ENCODE data around the gene ADRA2C.

ADRA2C gene

DNA sequence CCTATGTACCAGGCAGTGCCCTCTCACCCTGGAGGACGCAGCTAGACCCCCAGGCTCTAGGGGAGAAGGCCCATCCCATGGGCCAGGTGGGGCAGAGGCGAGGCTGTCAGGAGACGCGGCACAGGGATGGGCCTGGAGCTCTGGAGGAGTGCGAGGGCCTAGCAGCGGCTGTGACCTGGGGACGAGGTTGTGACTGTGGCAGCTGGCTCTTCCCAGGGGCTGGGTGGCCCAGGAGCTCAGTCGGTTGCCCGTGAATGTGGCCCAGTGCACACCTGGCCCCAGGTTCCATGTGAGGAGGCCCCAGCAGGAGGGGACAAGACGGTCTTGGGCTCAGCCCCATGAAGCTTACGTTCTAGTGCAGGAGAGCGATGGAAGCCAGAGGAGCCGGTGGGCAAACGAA lies 31.0 kb upstream of the ADRA2C start:
- no peak for DNase-seq

- DNase-seq: no peak
These were observed 29.9 kb upstream of the ADRA2C start for GRCh38 chr4:3736290-3736689.

- no peak for DNase-seq
These were observed 29.4 kb upstream of the ADRA2C start for GRCh38 chr4:3736806-3737205.

- no peak for DNase-seq
These were observed 26.6 kb upstream of the ADRA2C start for GRCh38 chr4:3739577-3739976.

DNA sequence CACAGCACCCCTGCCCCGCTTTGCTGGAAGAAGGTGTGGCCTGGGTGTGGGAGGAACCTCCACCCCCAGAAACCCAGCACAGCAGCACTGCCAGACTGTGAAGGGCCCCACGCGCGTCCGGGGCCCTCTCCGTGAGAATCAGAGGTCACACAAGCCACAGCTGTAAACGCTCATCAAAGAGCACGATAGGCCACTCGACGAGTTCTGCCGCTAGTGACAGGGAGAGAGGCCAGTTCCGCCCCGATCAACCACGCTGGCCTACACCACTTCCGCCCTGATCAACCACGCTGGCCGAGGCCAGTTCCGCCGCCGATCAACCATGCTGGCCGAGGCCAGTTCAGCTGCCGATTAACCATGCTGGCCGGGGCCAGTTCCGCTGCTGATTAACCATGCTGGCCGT lies 25.9 kb upstream of the ADRA2C start:
- no peak for DNase-seq

- no peak for DNase-seq
These were observed 24.8 kb upstream of the ADRA2C start for GRCh38 chr4:3741217-3742011.

GRCh38 chr4:3742610-3743009 lies 23.6 kb upstream of the ADRA2C start:
- no peak for DNase-seq

- no peak for DNase-seq
These were observed 22.0 kb upstream of the ADRA2C start for GRCh38 chr4:3744232-3744631.

DNA sequence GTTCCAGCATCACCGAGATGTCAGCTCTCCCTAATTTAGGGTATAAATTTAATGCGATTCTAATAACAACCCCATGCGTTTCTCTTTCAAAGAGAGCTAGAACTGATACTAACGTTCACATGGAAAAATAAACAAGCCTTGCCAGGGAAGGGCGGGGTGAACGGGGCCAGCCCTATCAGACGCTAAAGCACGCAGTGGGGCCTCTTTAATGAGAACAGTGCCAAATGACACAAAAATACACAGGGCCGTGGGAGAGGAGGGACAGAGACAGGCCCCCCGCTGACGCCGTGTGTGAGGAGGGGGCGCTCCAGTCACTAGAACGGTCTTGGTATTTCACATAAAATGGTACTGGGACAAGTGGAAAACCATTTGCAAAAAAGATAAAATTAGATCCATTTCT lies 21.3 kb upstream of the ADRA2C start:
- no peak for DNase-seq

GRCh38 chr4:3745886-3746656 lies 20.1 kb upstream of the ADRA2C start:
- no peak for DNase-seq

GRCh38 chr4:3746701-3747580 lies 19.2 kb upstream of the ADRA2C start:
- DNase-seq: no peak

DNA sequence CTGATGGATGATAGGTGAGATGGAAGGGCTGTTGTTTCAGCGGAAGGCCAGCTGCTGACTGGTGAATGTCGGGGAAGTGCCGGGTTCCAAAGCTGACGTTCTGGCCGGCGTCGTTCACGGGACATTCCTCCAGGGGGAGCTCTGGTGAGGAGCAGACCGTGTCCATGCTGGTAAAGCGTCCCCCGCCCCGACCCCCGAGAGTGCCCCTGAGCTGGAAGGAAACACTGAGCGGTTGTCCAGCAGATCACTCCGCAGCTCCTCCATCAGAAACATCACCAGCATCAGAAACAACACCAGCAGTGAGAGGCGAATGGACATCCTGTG lies 18.6 kb upstream of the ADRA2C start:
- DNase-seq: no peak

DNA sequence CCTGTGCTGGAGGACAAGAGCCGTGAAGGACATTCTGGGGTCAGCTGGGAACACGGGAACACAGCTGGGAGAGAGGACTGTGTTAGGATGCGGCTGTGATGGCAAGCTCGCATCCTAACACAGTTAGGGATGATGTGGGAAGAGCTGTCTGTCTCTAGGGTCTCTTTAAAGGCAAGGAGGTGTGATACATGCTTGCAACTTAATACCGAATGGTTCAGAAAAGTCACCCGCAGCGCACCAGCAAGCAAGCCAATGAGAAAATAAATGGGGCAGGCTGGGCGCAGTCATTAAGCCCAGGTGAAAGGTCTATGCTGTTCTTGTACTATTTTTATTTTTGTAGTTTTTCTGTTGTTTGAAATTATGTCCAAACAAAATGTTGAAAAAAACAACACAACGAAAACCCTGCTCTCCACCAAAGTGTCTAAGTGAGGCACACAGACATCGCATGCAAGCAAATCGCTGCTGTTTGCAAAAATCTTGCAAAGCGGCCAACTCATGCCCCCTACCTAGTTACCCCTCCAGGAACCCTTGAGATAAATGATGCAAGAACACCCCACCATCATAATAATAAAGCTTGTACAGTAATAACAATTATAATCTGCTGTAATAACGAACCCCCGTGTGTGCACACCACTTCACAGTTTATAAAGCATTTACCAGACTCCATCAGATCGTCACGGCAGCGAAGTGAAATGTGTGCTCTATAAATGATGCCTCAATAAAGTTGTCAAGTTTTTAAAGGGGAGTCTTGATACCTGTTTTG lies 17.9 kb upstream of the ADRA2C start:
- DNase-seq: no peak

DNA sequence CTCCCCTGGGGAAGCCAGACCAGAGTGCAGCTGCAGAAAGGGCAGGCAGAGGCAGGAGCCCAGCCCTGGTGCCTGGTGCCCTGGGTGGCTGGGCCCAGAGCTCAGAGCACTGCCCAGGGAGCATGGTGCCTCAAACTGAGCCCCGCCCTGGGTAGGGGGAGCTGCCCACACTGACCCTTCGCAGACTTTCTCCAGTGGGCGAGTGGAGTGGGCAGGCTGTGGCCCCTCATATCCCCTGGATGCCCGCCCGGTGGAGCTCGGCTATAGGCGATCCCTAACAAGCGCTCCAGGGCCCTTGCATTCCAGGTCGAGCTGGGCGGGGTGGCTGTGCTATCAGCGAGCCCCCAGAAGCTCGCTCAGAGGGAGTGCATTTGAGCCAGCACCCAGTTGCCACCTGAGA lies 17.1 kb upstream of the ADRA2C start:
- no peak for DNase-seq

- no peak for DNase-seq
These were observed 15.9 kb upstream of the ADRA2C start for GRCh38 chr4:3750334-3750733.

DNA sequence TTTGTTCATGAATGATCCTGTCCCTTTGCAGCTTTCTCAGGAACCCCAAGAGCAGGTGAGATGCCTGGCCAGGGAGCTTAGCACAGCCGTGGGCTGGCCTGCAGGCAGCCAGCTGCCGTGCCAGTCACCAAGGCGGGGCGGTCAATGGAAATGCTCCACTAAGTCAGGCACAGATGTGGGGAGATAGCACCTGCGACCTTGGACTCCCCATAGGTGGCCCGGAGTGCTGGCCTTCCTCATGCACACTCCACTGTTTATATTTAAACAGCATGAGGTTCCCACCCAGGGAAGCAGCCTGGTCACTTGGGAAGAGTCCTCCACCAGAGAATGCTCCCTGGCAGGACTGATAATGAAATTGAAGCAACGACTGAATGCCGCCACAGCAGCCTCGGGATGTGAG lies 14.2 kb upstream of the ADRA2C start:
- DNase-seq: no peak

GRCh38 chr4:3753726-3754412 lies 12.3 kb upstream of the ADRA2C start:
- DNase-seq: no peak

DNA sequence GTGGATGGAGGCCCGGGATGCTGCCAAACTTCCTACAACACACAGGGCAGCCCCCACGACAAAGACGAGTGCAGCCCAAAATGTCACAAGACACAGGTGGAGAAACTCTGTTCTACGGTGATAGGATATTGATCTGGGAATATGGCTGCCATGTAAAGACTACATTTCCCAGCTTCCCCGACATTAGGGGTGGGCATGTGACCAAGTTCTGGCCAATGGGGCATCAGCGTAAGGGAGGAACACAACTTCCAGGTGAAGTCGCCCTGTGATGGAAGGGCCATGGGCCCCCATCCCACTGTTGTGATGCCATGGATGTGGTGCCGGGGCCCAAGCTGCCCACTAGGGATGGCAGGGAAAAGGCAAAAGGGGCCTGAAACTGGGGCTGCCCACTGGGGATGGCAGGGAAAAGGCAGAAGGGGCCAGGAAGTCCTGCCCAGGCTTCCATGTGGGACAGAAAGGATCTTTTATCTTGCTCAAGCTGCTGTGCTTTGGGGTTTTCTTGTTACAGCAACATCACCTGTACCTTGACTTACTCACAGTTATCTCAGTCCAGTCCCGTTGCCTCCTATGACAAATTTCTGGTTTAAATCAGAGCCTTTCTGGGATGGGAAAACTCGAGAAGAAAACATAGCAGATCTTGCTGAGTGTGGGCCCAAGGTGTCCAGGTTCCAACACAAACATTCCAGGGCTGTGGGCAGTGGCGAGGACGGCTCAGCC lies 9.7 kb upstream of the ADRA2C start:
- DNase-seq: no peak

DNA sequence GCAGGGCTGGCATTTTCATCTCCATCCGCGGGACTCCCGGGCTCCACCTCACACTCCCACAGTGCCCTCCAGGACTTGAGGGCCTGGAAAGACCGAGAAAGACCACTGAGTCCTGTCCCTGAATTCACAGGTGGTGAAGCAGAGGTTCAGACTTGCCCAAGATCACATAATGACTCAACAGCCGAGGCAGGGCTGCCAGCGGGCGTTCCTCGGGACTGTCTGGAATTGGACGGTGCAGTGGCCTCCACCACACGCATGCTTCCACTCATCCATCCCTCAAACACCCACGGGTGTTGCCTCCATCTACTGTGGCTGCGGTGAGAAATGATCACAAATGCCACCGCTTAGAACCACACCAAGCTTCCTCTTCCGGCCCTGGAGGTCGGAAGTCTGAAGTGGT lies 6.9 kb upstream of the ADRA2C start:
- no peak for DNase-seq

- DNase-seq: no peak
These were observed 5.8 kb upstream of the ADRA2C start for GRCh38 chr4:3760346-3760745.

DNA sequence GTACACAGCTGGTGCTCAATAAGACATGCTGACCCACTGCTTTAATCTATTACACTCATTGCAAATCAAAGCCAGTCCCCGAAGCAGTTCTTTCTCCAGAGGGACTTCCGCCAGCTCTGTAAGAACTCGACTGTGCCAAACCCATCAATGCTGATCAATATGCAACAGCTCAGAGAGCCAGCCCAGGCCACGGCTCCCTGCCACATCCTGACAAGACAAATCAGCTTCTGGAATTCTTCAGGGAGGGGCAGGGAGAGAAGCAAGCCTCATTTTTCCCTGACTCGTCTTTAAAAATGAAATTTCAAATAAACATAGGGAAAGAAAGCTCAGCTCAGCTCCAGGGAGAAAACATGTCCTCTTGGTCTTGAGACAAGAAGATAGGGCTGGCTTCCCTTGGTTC lies 5.3 kb upstream of the ADRA2C start:
- no peak for DNase-seq

GRCh38 chr4:3762264-3762663 lies 3.9 kb upstream of the ADRA2C start:
- DNase-seq: no peak

Measured in hematopoietic multipotent progenitor cell treated with erythropoietin and hydrocortisone succinate and interleukin-3 and kit ligand, for 8 days (in vitro differentiated cells).